Stimulated activated CD4-positive, alpha-beta T cell treated with anti-CD3 and anti-CD28 coated beads, Interleukin-15, amount 100 ng/mL, for 48 hours (primary cell): ENCODE data around the gene HMGB4.

Experiments used
- DNase-seq, 2 donors: peaks; one replicate each; pipeline ENCODE4 v3.0.0-alpha.2; 2020; ENCODE audit warnings: low read depth in 2 of 2

HMGB4 gene

DNA sequence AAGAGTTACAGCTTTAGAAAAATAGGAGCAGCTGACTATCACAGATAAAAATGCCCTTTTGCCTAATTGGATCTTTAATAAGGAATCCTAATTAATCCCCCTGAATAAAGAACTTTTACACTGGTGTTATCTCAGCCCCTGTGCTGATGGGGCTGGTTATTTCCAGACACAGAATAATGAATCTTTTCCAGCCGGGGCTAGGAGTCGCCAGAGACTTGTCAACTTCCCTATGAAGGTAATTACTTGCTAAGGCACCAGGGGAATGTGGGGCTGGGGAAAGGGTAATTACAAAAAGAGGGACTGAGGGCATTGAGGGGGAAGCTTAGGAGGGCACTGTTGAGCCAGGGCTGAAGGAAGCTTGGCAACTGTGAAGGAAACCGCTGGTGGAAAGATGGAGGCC lies 34.5 kb downstream of the HMGB4 start:
- DNase-seq, result no peak

DNA sequence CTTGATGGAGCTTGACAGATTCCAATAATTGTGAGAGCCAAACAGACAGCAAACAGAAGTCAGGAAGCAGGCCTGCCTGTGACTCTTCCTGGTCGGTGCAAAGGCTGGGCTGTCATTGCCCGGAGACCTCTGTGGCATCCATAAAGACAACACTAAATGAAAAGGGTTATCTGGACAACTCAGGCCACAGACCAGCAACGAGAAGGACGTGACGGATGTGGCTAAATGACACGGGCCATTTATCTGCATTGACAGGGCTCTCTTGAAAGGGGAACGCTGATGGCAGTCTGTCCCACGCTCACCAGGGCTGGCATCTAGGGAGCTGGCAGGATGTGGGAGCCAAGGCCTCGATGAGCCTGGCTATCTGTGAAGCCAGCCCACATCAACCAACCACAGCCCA lies 35.0 kb downstream of the HMGB4 start:
- no peak for DNase-seq

DNA sequence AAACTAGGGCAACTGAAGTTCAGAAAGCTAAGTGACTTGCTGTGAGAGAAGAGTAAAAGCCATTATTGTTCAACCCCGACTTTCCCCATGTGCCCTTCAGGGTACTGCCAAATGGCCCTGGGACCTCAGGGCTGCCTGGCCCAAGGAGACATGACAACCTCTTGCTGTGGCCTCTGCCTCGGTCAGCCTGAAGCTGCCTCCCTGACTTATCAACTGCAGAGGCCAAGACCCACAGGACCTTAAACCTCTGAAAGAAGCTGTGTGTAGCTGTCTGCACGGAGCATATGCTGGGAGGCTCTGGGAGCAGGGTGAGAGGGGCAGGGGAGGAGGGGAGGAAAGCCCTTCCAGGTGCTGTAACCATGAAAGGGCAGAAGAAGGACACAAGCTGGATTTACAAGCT lies 35.9 kb downstream of the HMGB4 start:
- DNase-seq, result no peak

DNA sequence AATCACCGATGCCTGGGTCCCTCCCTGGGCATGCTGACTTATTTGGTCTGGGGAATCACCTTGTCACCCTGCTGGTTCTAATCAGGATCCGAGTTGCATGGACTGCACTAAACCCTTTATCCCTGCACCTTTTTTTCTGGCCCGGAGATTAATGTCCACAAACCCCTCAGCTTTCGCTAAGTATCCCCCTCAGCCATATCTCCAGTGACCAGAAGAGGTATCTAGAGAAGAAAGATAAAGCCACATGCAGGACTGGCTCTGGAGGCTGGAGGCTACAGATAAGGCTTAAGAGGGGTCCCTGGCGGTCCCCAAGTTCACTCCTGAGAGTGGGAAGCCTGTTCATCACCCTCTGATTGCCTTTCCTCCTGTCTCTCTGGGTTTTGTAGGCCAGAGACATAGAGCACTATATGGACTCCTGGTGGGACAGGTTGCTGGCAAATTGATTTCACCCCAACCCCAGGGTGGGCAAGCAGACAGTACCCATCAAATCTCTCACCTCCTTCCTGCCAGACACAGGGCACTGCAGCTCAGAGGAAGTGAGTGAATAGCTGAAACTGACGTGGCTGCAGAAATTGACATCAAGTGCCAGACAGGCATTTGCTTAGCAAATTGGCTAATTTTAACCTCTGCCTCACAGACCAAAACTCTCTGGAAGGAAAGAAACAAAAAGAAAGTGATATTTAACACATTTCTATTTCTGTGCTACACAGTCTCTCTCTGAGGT lies 38.8 kb downstream of the HMGB4 start:
- no peak for DNase-seq

DNA sequence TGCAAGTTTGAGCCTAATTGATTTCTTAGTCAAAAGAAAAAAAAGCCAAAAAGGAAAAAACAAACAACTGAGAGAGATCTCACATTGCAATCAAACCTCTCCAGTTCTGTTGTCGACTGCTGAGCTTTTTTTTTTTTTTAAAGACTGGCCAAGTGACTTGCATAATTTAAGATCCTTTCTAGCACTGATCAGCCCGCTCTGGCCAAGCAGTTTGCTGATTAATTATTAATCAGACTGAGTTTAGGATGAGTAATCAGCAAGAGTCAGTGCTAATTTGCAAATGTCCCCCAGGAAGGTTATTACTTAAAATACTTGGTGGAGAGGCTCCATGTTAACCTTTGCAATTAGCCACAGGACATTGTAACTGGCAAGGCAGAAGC lies 39.3 kb downstream of the HMGB4 start:
- DNase-seq, result no peak

DNA sequence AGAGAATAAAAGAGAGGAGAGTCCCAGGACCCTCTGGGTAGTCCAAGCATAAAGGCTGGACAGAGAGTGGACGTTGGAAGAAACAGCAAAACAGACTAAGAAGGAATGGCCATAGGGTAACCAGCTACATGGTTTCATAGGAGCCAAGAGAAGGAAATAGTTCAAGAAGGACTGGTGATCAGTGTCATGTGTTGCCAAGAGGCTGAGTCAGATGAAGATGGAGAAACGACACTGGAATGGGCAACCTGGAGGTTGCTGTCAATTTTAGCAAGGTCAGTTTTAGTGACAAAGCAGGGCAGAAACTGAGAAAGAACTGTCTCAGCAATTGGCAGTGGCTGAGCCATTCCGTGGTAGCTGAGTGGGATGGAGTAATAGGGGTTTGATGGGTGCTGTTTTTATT lies 41.4 kb downstream of the HMGB4 start:
- DNase-seq, result no peak

DNA sequence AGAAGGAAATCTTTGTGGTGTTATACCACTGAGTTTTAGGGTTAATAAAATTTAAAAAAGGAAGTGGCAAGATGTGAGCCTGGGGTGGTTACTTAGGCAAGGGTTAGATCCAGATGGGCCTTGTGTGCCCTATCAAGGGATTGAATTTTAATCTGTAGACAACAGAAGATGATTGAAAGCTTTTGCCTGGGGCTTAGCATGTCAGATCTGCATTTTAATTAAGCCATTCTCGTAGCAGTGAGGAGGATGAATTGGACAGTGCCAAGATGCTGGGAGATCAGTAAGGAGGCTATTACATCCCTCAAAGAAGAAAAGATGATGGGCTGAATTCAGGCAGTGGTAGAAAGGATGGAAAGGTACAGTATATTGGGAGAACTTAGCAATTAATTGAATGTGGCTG lies 42.3 kb downstream of the HMGB4 start:
- no peak for DNase-seq

DNA sequence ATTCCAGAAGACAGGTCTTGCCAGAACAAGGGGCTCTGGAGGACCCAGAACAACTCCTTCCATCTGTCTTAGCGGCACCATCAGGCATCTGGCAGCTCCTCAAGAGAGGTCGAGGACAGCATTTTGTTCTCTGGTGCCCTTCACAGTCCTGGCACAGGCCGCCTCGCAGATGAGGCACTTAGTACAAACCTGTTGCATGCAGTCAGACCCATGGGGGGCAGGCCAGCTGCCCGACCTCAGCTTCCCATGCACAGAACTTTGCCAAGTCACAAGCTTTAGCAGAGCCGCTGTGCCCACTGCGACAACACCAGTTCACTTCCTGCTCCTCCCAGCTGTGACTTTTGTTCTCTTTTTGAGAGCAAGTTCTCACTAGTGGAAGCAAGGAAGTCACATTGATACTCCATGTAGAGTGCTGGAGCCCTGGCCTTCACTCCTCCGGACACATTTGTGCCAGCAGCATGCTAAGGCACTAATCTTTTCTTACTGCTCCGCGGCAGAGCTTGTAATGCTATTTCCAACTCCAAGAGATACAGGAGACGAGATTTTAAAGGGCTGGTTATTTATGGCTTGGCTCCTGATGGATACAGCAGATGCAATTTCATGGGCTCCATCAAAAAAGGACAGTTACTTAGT lies 44.6 kb downstream of the HMGB4 start:
- DNase-seq, result no peak
